Prostate gland (tissue), 2 donors: ENCODE data around the gene ADAMTSL2.

Source experiments
- POLR2A ChIP-seq: fragments of 450-650 bp; IDR thresholded peaks from one replicate; pipeline ENCODE4 v1.6.1; 2016; ENCODE audit warnings: antibody characterized with exemption, mild to moderate bottlenecking
- TF ChIP-seq, protein P1 (sequence below), 4 experiments: fragments of 200-600 bp in 2 of 4; fragments of 450-650 bp in 2 of 4; sonication (generic) in 2 of 4; IDR thresholded peaks; 1 replicate in 3 of 4; 2 replicates in 1 of 4; pipeline ENCODE4 v1.5.1; 2016 to 2019; ENCODE audit warnings: antibody characterized with exemption in 4 of 4, mild to moderate bottlenecking in 2 of 4, moderate library complexity in 2 of 4

- TF ChIP-seq, protein P1, sequence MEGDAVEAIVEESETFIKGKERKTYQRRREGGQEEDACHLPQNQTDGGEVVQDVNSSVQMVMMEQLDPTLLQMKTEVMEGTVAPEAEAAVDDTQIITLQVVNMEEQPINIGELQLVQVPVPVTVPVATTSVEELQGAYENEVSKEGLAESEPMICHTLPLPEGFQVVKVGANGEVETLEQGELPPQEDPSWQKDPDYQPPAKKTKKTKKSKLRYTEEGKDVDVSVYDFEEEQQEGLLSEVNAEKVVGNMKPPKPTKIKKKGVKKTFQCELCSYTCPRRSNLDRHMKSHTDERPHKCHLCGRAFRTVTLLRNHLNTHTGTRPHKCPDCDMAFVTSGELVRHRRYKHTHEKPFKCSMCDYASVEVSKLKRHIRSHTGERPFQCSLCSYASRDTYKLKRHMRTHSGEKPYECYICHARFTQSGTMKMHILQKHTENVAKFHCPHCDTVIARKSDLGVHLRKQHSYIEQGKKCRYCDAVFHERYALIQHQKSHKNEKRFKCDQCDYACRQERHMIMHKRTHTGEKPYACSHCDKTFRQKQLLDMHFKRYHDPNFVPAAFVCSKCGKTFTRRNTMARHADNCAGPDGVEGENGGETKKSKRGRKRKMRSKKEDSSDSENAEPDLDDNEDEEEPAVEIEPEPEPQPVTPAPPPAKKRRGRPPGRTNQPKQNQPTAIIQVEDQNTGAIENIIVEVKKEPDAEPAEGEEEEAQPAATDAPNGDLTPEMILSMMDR (IDR thresholded peaks at IDR 0.05): no peak
- no peak for TF ChIP-seq POLR2A
Measured at GRCh38 chr9:133515240-133515610, 19.3 kb upstream of the ADAMTSL2 start.
